HG02571 (cell line): ENCODE results near the gene TAS2R43.
"Not testable (repeated sequence)": the region's sequence is repeated elsewhere in the genome, so short reads cannot be mapped to it uniquely, and the experiment has no call there.

ENCODE experiments used
- ATAC-seq: cut with Tn5 transposase; IDR thresholded peaks from one replicate; pipeline ENCODE4 v1.9.1; 2021; ENCODE audit warnings: mild to moderate bottlenecking, moderate library complexity; ENCODE audit not compliant: unreplicated experiment

TAS2R43 gene, protein sequence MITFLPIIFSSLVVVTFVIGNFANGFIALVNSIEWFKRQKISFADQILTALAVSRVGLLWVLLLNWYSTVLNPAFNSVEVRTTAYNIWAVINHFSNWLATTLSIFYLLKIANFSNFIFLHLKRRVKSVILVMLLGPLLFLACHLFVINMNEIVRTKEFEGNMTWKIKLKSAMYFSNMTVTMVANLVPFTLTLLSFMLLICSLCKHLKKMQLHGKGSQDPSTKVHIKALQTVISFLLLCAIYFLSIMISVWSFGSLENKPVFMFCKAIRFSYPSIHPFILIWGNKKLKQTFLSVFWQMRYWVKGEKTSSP

DNA sequence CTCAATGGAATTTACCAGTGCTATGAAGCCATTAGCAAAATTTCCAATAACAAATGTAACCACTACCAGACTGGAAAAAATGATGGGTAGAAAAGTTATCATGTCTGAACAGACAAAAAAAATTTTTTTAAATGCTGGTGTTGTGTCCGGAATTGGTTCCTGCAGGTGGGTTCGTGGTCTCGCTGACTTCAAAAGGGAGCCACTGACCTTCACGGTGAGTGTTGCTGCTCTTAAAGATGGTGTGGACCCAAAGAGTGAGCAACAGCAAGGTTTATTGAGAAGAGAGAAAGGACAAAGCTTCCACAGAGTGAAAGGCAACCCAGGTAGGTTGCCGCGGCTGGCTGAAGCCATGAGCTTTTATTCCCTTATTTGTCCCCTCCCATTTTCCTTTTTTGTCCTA lies at the start of gene TAS2R43:
TAS2R43 (minus strand) TSS at position 186 of the 400 bp plus-strand sequence; CDS start at position 102, 84 bp downstream.
- ATAC-seq: no peak

DNA sequence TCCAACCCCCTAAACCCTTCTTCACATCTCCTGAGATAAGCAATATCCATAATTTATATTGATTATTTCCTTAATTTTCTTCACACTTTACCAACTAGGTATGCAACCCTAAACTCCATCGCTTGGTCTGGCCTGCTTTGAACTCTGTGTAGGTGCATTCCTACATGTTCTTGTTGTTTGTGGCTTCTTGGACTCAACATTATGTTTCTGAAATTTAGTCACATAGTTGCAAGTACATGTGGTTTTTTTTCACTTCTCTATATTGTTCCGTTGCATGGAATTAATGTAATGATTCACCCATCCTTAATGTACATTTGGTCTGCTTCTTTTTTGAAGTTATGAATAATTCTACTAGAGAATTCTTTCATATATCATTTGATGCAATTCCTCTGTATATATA lies 44.0 kb upstream of the TAS2R43 start:
- ATAC-seq: no peak

DNA sequence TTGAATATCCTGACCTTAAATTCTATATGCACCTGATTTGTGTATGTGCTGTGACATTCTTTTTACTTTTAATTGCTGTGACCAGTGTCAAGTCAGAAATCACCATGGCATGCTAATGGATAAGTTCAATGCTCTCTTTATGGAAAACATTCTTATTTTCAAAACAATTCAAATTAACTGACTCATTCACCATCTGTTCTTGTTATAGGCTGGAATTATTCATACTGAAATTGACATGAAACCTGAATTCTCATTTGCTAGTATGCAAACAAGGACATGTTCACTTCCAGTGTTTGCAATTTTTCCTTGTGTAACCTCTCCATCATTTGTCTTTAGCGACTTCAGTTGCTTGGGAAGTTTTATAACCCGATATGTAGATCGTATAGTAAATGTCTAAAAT lies 42.2 kb upstream of the TAS2R43 start, which contains the start of gene TAS2R30:
TAS2R30 (minus strand) TSS at position 340 of the 400 bp plus-strand sequence. CDS start 400 bp downstream, outside the sequence.
- ATAC-seq: no peak

DNA sequence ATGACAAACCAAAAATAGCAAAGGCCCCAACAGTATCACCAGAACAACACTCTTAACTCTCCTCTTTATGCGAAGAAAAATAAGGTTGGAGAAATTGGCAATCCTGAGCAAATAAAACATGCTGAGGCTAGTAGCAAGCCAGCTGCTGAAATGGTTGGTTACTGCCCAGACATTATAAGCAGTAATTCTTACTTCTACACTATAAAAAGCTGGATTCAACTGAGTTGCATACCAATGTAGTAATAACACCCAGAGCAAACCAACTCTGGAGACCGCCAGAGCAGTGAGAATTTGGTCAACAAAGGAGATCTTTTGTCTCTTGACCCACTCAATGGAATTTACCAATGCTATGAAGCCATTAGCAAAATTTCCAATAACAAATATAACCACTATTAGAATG lies 41.7 kb upstream of the TAS2R43 start:
- ATAC-seq: no peak

DNA sequence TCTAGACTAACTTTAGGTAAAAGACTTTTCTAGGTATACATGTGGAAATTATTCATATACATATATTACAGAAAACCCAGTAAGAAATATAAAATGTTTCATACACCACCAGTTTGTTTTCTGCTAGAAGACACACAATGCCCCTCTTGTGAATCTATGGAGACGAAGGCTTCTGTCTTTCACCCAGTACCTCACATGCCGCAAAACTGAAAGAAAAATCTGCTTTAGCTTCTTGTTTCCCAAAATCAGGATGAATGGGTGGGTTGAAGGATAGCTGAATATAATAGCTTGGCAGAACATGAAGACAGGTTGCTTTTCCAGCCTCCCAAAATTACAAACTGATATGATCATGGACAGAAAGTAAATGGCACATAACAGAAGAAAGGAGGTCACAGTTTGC lies 41.0 kb upstream of the TAS2R43 start:
- ATAC-seq: no peak

DNA sequence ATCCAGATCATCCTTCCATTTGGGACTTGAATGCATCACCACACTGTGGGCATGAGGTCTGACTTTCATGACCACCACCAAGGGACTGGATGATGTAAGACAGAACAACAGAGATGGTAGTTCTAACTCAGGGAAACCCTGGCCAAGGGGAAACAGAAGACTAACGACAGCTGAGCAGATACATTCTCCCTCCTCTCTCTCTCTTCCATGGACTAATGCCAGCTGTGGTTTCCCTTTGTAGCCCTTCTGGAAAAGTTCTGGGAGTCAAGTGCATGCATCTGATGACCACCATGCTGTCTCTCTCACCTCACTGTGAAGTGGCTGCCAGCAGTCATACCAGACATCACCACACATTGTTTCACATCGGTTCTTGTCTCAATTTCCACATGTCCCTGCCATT lies 38.9 kb upstream of the TAS2R43 start:
- no peak for ATAC-seq

DNA sequence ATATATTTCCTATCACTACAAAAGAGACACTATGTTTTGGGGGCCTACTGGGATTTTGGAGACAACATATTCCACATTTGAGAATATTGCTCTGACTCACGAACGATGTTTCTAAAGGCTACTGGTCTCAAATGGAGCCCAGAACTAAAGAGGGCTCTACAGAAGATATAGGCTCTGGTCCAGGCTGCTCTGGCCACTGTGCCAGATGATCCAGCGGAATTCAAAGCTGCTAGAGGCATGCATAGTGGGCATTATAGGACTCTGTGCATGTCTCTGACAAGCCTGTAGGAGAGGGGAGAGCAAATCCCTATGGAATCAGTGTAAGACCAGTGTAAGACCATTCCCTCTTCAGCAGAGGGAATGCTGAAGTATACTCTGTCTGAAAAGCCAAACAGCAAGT lies 38.3 kb upstream of the TAS2R43 start:
- ATAC-seq: no peak

DNA sequence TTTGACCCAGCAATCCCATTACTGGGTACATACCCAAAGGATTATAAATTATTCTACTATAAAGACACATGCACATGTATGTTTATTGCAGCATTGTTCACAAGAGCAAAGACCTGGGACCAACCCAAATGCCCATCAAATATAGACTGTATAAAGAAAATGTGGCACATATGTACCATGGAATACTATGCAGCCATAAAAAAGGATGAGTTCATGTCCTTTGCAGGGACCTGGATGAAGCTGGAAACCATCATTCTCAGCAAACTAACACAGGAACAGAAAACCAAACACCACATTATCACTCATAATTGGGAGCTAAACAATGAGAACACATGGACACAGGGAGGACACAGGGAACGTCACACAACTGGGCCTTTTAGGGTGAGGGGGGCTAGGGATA lies 22.0 kb upstream of the TAS2R43 start:
- ATAC-seq: not testable (repeated sequence)

DNA sequence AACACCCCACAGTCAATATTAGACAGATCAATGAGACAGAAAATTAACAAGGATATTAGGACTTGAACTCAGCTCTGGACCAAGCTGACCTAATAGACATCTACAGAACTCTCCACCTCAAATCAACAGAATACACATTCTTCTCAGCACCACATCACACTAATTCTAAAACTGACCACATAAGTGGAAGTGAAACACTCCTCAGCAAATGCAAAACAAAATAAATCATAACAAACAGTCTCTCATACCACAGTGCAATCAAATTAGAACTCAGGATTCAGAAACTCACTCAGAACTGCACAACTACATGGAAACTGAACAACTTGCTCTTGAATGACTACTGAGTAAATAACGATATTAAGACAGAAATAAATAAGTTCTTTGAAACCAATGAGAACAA lies 19.1 kb upstream of the TAS2R43 start:
- ATAC-seq: not testable (repeated sequence)

DNA sequence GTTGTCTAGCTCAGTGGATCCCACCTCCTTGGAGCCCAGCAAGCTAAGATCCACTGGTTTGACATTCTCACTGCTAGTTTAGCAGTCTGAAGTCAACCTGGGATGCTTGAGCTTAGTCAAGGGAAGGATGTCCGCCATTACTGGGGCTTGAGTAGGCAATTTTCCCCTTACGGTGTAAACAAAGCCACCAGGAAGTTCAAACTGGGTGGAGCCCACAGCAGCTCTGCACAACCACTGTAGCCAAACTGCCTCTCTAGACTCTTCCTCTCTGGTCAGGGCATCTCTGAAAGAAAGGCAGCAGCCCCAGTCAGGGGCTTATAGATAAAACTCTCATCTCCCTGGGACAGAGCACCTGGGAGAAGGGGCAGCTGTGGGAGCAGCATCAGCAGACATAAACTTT lies 16.7 kb upstream of the TAS2R43 start:
- ATAC-seq: no peak

DNA sequence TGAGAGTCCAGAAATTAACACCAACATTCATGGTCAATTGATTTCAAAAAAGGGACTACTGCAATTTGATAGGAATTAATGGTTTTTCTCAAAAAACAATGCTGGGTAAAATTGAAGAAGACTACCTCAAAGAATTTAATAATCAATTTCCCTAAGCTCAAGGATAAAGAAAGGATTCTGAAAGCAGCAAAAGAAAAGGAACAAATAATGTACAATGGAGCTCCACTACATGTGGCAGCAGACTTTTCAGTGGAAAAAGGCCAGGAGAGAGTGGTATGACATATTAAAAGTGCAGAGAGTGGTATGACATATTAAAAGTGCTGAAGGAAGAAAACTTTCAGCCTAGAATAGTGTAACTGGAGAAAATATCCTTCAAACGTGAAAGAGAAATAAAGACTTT lies 15.6 kb upstream of the TAS2R43 start:
- no peak for ATAC-seq

DNA sequence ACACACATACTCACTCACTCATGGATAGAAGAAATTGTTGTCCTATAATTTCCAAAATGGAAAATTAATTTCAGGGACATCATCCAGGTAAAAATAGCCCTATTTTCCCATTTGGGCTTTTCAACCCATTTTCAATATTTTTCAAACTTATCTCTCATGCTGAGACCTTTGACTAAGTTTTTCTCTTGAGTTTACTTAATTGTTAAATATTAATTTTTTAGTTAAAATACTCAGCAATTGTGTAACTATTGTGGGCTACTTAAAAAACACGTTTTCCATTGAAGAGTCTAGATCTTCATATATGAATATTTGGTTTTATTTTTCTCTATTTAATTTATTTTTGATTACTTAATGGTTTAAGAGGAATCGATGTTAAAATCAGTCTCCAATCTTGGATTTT lies 14.2 kb upstream of the TAS2R43 start:
- ATAC-seq: no peak

DNA sequence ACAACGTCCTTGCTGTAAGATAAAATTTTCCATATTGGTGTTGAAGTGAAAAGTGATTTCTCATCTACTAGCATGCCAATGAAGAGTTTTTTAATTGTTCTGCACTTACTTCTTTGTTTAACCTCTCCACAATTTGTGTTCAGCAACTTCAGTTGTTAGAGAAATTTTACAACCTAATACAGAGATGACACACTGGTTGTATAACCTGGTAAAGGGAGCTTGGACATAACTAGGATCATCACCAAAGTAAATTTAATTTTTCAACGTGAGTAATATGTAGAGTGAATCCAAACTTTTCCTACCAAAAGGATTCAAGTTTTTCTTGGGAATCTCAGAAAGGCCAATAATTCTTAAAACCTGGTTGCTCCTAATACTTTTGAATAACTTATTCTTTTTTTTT lies 13.4 kb upstream of the TAS2R43 start:
- ATAC-seq: no peak

DNA sequence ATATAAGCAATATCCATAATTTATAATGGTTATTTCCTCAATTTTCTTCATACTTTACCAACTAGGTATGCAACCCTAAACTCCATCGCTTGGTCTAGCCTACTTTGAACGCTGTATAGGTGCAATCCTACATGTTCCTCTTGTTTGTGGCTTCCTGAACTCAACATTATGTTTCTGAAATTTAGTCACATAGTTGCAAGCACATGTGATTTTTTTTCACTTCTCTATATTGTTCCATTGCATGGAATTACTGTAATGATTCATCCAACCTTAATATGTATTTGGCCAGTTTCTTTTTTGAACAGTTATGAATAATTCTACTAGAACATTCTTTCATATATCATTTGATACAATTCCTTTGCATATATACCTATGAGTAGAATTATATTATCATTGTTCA lies 2.8 kb upstream of the TAS2R43 start:
- ATAC-seq: not testable (repeated sequence)

DNA sequence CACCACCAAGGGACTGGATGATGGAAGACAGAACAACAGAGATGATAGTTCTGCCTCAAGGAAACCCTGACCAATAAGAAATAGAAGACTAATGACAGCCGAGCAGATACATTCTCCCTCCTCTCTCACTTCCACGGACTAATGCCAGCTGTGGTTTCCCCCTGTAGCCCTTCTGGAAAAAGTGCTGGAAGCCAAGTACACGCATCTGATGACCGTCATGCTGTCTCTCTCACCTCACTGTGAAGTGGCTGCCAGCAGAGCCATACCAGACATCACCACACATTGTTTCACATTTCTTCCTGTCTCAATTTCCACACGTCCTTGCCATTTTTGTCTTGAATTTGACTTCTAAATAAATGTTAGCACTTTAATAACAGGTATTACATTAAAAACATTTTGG lies 2.9 kb downstream of the TAS2R43 start:
- ATAC-seq: no peak

DNA sequence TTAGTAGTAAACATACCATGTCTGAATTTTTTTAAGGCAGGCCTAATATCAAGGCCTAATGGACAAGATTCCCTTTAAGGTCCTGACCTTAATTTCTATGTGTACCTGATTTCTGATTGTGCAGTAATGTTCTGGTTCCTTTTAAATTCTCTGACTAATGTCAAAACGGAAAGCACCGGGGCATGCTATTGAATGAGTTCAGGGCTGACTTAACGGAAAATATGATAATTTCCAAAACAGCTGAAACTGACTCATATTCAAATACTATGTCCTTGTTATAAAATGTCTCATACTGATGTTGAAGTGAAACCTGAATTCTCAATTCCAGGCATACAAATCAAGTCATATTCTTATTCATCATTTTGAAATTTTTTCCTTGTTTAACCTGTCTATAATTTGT lies 6.7 kb downstream of the TAS2R43 start:
- ATAC-seq: peak; percentile 74

DNA sequence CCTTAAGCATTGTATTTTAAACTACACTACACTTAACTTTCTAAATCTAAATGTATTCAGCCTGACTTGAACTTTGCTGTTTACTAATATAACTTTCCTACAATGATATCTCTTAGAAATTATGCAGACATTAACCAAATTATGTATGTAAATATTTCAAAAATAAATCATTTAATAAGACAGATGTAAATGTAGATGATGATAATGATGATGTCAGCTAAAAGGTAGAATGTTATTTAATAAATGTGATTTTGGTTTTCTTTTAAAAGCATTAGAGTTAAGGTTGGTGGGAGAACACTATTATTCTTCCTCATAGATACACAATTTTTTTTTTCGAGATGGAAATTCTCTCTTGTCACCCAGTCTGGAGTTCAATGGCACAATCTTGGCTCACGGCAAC lies 10.1 kb downstream of the TAS2R43 start:
- ATAC-seq: no peak

DNA sequence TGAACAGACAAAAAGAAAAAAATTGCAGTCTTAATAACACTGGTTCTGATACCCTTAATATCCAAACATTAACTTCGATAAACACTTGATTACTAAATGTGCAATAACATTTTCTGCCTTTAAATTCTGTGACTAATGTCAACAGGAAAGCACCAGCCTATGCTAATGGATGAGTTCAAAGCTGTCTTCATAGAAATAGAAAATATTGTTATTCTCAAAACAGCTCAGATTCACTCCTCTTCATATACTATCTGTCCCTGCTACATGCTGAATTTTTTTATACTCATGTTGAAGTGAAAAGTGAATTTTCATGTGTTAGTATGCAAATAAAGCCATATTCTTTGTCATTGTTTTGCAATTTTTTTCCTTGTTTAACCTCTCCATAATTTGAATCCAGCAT lies 13.9 kb downstream of the TAS2R43 start:
- ATAC-seq: no peak

DNA sequence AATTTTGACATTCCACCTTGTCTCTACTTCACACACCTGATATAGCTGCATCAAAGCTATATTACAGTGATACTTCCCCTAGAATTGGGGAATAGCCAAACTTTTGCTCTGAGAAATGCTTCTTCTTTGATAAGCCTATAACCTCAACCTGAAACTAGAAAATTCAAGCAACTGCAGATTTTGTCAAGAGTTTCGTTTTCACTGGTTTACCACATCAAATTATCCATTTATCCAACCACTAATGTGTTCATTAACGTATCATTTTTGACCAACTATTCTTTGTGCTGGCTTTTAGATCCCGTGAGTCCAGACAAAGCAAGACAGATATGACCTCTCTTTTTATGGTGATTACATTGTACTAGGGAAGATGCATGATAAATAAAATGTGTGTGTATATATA lies 16.5 kb downstream of the TAS2R43 start:
- ATAC-seq: no peak

DNA sequence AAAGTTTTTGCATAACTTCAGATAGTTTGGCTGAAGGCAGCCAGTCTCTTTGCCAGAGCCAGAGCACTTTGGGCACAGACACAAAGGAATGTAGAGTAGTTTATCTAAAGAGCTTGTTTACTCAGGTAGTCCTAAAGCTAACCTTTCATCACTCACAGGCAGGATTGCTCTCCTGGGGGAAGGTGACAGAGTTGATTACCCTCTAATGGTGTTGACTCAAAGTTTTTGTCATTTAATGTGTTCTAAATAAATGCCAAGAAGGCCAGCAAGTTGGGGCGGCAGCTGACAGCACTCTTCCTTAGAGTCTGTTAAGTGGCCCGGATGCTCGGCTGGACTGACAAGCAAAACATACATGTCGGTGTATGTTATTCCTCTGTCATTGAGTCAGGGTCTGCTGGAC lies 20.7 kb downstream of the TAS2R43 start:
- no peak for ATAC-seq

DNA sequence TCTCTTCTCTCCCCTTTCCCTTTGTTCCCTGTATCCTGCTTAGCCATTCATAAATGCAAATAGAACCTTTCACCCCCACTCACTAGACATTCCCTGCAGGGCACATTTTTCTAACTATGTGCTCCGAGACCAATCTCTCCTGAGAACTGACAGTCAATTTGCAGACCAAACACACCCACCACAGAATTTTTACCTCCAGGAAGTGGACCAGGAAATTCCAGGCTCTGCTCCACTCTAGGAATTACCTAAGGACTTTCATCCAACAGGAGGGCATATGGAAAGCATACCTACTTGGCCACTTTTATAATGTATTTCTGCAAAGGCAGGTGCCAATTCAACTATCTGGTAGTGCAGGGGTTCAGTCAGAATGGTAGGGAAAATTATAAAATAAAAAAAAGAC lies 21.1 kb downstream of the TAS2R43 start:
- ATAC-seq: no peak

DNA sequence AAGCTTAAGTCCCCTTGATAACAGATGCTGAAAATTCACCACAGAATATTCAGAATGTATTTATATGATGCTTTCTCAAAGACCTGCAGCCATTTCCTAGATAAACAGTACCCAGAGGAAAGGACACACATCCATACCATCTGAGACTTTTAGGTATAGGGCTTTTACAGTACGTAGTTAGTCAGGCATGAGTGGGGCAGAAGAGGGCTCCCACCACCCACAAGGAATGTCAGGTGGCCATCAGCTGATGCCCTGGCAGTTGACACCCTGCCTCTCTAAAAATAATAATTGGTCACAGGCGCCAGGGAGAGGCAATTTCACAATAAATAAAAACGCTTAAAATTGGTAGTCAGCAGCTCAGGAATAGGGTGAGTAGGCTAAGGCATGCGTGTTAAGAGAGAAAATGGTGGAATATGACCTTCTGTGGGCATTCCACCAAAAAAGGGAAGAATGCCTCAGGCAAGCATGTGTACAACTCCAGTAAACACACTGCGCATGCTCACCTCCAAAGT lies 22.2 kb downstream of the TAS2R43 start:
- no peak for ATAC-seq

DNA sequence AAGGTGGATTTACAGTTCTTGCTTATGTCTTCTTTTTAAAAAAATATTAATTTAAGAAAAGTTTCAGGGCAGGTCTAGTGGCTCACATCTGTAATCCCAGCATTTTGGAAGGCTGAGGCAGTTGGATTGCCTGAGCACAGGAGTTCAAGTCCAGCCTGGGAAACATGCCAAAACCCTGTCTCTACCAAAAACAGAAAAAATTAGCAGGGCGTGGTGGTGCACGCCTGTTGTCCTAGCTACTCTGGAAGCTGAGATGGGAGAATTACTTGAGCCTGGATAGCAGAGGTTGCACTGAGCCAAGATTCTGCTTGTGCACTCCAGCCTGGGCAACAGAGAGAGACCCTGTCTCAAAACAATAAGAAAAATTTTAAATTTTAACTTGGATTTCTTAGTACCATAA lies 24.6 kb downstream of the TAS2R43 start:
- no peak for ATAC-seq
